Central memory CD4-positive, alpha-beta T cell (primary cell): ENCODE data around the gene HSD17B11.
"Not testable (repeated sequence)": the region's sequence is repeated elsewhere in the genome, so short reads cannot be mapped to it uniquely, and the experiment has no call there.

Source experiments
- DNase-seq: peaks from one replicate; pipeline ENCODE4 v3.0.0; 2022
- total RNA-seq, 3 experiments: gene quantifications; one replicate each; lab custom pipeline; 2026; lab: John Stamatoyannopoulos, UW

The HSD17B11 gene, protein sequence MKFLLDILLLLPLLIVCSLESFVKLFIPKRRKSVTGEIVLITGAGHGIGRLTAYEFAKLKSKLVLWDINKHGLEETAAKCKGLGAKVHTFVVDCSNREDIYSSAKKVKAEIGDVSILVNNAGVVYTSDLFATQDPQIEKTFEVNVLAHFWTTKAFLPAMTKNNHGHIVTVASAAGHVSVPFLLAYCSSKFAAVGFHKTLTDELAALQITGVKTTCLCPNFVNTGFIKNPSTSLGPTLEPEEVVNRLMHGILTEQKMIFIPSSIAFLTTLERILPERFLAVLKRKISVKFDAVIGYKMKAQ
- total RNA-seq, result 11.6 to 69.7 (median 33.0) reads per million in 3 experiments

- peak; percentile 79 for DNase-seq
These were observed at the start of gene HSD17B11 for GRCh38 chr4:87390891-87391575. TSS of gene HSD17B11 (minus strand) at chr4:87391188. CDS start at chr4:87391070, 118 bp downstream.

DNA sequence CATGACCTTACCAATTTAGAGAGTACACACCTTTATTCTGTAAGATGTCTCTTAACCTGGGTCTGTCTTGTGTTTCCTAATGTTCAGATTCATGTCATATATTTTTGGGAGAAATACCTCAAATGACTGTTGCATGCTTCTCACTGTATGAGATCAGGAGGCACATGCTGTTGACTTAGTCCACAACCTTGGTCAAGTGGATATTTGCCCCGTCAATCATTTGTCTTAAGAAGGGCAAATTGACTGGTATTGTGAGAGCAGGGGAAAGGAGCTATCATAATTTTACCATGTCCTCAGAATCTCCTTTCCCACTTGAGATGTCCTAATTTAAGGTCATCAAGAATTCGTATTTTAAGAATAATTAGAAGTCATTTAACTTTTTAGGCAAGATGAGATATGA lies 42.4 kb upstream of the HSD17B11 start:
- no peak for DNase-seq

DNA sequence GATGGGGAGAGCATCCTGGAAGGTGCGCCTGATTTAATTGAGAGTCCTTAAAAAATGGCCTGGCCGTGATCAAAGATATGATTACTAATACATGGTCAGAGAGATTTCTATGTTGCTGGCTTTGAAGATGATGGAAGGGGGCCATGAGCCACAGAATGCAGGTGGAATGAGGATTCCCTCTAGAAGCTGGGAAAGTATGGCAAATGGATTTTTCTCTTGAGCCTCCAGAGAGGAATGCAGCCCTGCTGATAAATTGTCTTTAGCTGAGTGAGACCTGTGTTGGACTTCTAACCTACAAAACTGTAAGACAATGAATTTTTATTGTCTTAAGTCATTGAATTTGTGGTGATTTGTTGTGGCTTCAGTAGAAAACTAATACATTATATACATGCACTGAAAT lies 39.0 kb upstream of the HSD17B11 start:
- DNase-seq, result no peak

DNA sequence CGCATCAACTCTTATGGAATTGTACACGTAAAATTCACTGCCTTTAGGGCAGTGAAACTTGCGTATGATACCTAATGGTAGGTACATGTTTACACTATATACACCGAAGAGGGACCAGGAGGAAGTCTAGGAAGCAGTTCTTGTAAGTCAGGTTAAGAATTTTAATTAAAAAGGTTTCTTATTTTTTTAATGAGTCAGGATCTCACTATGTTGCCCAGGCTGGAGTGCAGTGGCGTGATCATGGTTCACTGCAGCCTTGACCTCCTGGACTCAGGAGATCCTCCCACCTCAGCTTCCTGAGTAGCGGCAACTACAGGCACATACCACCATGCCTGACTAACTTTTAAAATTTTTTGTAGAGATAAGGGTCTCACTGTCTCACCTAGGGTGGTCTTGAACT lies 38.0 kb upstream of the HSD17B11 start:
- no peak for DNase-seq

GRCh38 chr4:87427518-87427868 lies 36.5 kb upstream of the HSD17B11 start:
- DNase-seq, result no peak

GRCh38 chr4:87426865-87427517 lies 36.0 kb upstream of the HSD17B11 start:
- no peak for DNase-seq

GRCh38 chr4:87425711-87426110 lies 34.7 kb upstream of the HSD17B11 start:
- DNase-seq, result no peak

- not testable (repeated sequence) for DNase-seq
These were observed 33.1 kb upstream of the HSD17B11 start for GRCh38 chr4:87424099-87424543.

DNA sequence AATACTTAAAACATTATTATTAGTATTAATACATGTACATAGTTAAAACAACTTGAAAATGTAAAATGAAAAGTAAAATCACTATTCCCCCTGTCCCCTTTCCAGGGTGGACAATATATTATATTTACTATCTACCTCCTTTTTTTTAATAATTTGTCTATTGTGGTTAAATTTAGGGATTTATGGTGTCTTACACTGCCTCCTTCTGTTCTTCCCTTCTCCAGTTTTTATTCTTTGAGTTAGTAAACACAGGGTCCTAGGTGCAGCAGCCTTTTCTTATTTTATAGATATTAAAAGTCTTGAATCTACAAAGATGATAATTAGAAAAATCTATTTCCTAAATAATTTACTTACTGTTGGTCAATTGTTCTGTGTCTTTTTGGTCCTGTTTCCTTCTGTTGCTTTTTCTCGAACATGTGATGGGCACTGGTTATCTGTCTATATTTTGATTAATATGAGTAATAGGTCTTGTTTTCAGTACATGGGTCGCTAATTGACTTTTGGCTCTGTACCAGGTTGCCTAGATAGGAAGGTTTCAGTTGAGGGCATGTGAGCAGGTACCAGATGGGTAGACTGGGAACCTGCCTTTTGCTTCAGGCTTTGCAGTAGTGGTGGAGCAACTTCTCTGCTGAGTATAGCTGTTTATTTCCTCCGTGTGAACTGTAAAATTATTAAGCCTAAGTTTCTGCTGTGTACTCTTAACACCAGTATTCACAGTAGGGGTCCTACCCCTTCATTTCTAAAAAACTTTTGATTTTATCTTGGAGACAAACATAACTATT lies 32.5 kb upstream of the HSD17B11 start:
- no peak for DNase-seq

DNA sequence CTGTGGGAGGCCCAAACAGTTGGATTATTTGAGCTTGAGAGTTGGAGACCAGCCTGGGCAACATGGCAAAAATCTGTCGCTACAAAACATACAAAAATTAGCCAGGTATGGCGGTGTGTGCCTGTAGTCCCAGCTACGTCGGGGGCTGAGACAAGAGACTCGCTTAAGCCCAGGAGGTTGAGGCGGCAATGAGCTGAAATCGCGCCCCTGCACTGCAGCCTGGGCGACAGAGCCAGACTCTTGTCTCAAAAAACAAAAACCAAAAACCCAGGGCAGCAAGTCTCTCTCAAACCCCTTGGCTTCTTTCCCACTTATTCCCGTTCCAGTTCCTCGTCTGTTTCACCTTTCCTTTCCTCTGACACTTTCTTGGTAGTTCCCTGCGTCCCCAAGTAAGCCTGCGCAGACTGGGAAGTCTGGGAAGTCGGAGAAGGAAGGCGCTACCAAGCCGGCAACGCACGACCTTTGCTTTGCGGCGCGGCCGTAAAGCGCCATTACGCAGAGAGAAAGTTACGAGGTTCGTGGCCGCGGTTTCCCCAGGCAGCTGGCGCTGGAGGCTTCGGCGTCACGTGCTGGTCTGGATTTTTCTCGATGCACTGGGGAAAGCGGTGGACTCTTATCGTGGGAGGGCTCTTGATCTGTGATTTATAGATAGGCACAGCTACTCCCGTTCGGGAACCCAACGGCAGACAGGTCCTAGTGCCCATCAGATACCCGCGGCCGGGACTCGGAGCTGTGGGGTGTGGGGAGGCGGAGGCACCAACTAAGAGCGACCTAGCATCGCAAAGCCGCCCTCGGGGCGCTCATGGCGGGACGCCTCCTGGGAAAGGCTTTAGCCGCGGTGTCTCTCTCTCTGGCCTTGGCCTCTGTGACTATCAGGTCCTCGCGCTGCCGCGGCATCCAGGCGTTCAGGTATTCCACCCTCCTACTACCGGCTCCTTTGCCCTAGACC lies 31.4 kb upstream of the HSD17B11 start, which contains the start of gene NUDT9:
TSS of gene NUDT9 (plus strand) at position 470 of the 949 bp plus-strand sequence. CDS start at position 803, 333 bp downstream.
- DNase-seq, result peak; percentile 89

DNA sequence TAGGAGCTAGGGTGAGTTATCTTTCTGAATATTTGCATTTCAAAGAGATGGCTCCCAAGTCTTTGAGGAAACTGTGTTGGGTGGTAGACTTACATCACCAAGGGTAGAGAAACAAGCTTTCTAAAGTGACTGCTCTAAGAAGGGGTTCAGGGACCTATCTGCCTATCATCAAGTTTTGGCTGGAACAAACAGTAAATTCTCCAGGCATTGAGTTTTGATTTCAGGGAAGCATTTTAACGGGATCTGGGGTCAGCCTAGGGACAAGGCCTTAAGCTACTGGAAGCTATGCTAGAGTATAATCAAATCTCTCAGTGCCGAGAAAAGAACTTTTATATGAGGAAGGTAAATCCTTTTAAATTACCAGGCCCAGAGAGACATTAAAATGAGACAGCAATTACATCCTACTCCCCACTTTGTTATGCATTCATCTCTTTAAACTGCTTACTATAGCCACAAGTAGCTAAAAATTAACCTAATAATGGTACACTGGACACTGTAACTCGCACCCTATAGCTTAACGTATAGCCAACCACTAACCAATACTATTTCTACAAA lies 29.4 kb upstream of the HSD17B11 start:
- no peak for DNase-seq

DNA sequence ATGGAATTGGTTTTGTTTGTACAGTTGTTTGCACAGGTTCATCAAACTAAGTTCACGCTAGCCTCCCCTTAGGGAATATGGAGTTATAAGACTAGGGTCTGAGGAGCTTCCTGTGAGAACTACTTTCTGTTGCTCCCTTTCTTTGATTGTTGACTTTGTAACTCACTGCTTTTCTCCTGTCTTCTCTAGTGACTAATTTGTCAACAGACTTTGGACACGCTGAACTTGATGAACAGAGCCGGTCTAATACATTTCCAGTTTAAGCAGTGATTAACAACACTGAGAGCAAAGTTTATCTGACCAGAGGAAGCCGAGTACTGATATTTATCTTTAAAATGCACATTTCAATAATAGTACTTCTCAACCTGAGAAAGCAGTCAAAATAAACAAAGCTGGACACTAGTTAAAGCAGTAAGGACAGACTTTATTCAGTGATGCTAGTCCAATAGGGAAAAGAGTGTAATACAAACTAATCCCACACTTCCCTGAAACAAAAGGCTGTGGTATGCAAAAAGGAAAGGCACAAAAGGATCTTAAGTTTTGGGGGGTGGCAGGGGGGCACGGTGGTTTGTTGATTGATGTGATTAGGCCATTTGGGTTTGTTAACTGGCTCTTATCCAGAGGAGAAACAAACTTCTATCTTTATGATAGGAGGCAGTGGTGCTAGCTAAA lies 28.7 kb upstream of the HSD17B11 start:
- DNase-seq, result no peak

DNA sequence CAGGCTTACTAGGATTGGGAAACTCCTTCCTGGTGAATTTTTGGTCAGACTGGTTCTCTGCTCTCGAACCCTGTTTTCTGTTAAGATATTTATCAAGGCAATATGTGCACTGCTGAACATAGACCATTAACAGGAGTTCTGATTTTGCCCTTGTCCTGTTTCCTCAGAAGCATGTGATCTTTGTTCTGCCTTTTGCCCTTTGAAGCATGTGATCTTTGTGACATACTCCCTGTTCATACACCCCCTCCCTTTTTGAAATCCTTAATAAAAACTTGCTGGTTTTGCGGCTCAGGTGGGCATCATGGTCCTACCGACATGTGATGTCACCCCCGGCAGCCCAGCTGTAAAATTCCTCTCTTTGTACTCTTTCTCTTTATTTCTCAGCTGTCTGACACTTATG lies 27.4 kb upstream of the HSD17B11 start:
- not testable (repeated sequence) for DNase-seq

- no peak for DNase-seq
These were observed 26.0 kb upstream of the HSD17B11 start for GRCh38 chr4:87416965-87417364.

DNA sequence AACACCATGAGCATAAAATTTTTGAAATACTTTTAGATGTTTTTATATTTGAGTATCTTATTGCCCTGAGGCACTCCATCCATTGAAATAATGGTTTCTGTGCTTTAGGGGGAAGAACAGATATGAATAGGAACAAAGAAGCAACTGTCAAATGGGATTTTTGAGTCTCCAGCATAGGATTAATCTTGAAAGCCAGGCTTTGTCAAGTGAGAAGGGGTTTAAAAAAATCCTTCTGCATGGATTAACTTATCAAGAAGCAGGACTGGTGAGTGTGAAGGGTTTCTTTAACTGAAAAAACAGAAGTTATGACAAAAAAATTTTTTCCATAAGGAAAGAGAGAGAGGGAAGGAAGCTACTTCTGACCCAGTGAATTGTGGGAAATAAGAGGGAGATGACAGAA lies 23.8 kb upstream of the HSD17B11 start:
- DNase-seq, result no peak

DNA sequence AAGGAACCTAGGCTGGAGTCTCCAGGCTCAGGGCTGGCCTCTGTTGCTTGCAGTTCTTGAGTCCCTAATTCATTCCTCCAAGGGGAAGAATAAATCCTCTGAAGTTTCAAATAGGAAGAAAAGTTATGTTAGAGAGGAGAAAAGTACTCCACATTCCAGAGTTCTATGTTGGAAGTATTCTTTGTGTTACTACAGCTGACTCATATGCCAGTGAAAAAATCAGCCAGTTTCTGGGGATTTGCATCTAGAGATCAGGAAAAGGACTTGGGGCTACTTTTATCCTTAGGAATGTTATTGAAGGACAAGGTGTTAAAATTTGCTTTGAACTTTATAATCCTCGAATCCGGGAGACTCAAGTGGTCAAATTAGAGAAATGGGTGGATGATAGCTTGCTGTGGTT lies 19.7 kb upstream of the HSD17B11 start:
- DNase-seq, result no peak

- DNase-seq, result no peak
These were observed 19.2 kb upstream of the HSD17B11 start for GRCh38 chr4:87410157-87410556.

GRCh38 chr4:87409420-87409939 lies 18.5 kb upstream of the HSD17B11 start:
- no peak for DNase-seq

DNA sequence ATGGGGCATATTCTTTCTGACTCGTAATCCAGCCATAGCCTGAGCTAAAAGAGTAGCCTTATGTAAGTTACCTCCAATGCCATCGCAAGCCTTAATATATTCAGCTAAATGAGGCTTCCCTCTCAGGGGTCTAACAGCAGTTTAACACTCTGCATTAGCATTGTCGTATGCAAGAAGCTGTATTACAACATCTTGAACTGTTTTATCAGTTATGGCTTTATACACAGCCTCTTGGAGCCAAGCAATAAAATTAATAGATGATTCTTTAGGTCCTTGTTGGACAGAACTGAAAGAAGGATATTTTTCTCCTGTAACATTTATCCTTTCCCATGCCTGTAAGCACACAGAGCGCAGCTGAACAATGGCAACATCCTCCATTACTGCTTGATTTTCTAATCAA lies 15.9 kb upstream of the HSD17B11 start:
- DNase-seq, result not testable (repeated sequence)

DNA sequence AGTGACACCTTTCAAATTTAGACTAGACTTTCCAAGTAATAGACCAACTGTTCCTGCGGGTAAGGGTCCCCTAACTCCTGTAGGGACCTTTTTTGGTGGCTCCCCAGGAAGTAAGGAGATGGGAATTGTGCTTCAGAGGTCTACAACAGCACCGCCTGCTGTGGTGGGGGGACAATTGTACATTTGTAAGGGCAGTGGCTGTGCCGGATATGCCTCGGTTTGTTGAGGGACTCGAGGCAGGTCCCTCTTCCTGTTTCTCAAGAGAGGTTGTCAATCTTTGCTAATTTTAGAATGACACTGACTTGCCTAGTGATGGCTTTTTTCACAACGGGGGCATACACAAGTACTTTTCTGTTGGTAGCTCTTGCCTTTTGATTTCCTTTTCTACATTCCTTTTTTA lies 15.5 kb upstream of the HSD17B11 start:
- DNase-seq, result no peak
